CD14-positive monocyte (primary cell): ENCODE measurements around the gene NFKBIL1. TPM values are rescaled to one million over a fixed set of nuclear protein-coding genes. Genes with fewer than 3 reads are reported as not detected.

ENCODE experiments used
- DNase-seq, 3 donors: peaks; one replicate each; pipeline ENCODE4 v3.0.0-alpha.2; 2011 to 2022
- H2AFZ ChIP-seq: 2 replicates; pipeline ENCODE4 v1.6.0; 2012; ENCODE audit warnings: mild to moderate bottlenecking, low read depth, low read length, inconsistent platforms; ENCODE audit not compliant: insufficient read depth, poor library complexity, severe bottlenecking
- H3K27ac ChIP-seq, 2 donors: 1 replicate in 1 of 2; 2 replicates in 1 of 2; pipeline ENCODE4 v1.5.1; 2012 to 2013; ENCODE audit warnings: low read length in 2 of 2, control low read depth in 1 of 2, inconsistent platforms in 1 of 2, low read depth in 1 of 2, mild to moderate bottlenecking in 1 of 2
- H3K27me3 ChIP-seq, 2 donors: one replicate each; pipeline versions ENCODE4 v1.6.0 to v1.6.1; 2011 to 2013; ENCODE audit warnings: low read length in 2 of 2; ENCODE audit not compliant: control insufficient read depth in 2 of 2, insufficient read depth in 2 of 2
- H3K36me3 ChIP-seq, 2 donors: replicated peaks in 1 of 2; 1 replicate in 1 of 2; 2 replicates in 1 of 2; pipeline versions ENCODE4 v1.5.1 to v1.6.1; 2012 to 2013; ENCODE audit warnings: low read length in 2 of 2, control low read depth in 1 of 2, inconsistent platforms in 1 of 2, mild to moderate bottlenecking in 1 of 2; ENCODE audit not compliant: insufficient read depth in 2 of 2, control insufficient read depth in 1 of 2
- H3K4me1 ChIP-seq, 2 donors: 1 replicate in 1 of 2; 2 replicates in 1 of 2; pipeline versions ENCODE4 v1.5.1 to v1.6.1; 2012 to 2013; ENCODE audit warnings: low read length in 2 of 2, control low read depth in 1 of 2, inconsistent platforms in 1 of 2, mild to moderate bottlenecking in 1 of 2, moderate library complexity in 1 of 2; ENCODE audit not compliant: insufficient read depth in 2 of 2, control insufficient read depth in 1 of 2
- H3K4me2 ChIP-seq: replicated peaks from 2 replicates; pipeline ENCODE3; 2012; ENCODE audit warnings: low read length, moderate library complexity, mild to moderate bottlenecking; ENCODE audit not compliant: poor library complexity, severe bottlenecking; ENCODE audit errors: extremely low read depth
- H3K4me3 ChIP-seq, 3 experiments: fragments of 200-600 bp in 1 of 3; sonication (generic) in 1 of 3; replicated peaks in 1 of 3; 1 replicate in 2 of 3; 2 replicates in 1 of 3; pipeline ENCODE4 v1.5.1; 2011 to 2013; ENCODE audit warnings: low read length in 3 of 3, mild to moderate bottlenecking in 3 of 3, control low read depth in 2 of 3, low read depth in 2 of 3, inconsistent platforms in 1 of 3, moderate library complexity in 1 of 3
- H3K79me2 ChIP-seq: 2 replicates; pipeline ENCODE4 v1.6.0; 2012; ENCODE audit warnings: mild to moderate bottlenecking, control low read depth, inconsistent platforms, low read length, moderate library complexity; ENCODE audit not compliant: insufficient read depth
- H3K9ac ChIP-seq: 2 replicates; pipeline ENCODE4 v1.6.0; 2017; ENCODE audit warnings: low read length, mild to moderate bottlenecking; ENCODE audit not compliant: insufficient read depth, poor library complexity, severe bottlenecking
- H3K9me3 ChIP-seq, 2 donors: replicated peaks in 1 of 2; 1 replicate in 1 of 2; 2 replicates in 1 of 2; pipeline versions ENCODE4 v1.5.1 to v1.6.1; 2012 to 2013; ENCODE audit warnings: low read length in 2 of 2, control low read depth in 1 of 2; ENCODE audit not compliant: control insufficient read depth in 1 of 2, insufficient read depth in 1 of 2
- H4K20me1 ChIP-seq: 2 replicates; pipeline ENCODE4 v1.6.0; 2012; ENCODE audit warnings: mild to moderate bottlenecking, low read length, control low read depth, moderate library complexity; ENCODE audit not compliant: insufficient read depth
- H3K27ac Mint-ChIP-seq, 7 donors: one replicate each; pipeline ENCODE4 v1.8.0; 2020; ENCODE audit warnings: mild to moderate bottlenecking in 7 of 7, mixed read lengths in 7 of 7, moderate library complexity in 6 of 7, inconsistent platforms in 2 of 7
- H3K27me3 Mint-ChIP-seq, 3 donors: one replicate each; pipeline ENCODE4 v1.8.0; 2021 to 2022; ENCODE audit warnings: low read depth in 3 of 3, mild to moderate bottlenecking in 3 of 3, mixed read lengths in 3 of 3, moderate library complexity in 3 of 3, inconsistent platforms in 1 of 3
- H3K36me3 Mint-ChIP-seq, 2 donors: one replicate each; pipeline ENCODE4 v1.8.0; 2020; ENCODE audit warnings: mixed read lengths in 2 of 2, inconsistent platforms in 1 of 2, mild to moderate bottlenecking in 1 of 2
- H3K4me1 Mint-ChIP-seq: one replicate; pipeline ENCODE4 v1.8.0; 2020; ENCODE audit warnings: mild to moderate bottlenecking, mixed read lengths
- H3K4me3 Mint-ChIP-seq, 2 donors: one replicate each; pipeline ENCODE4 v1.8.0; 2020; ENCODE audit warnings: mild to moderate bottlenecking in 2 of 2, mixed read lengths in 2 of 2, moderate library complexity in 1 of 2
- H3K9me3 Mint-ChIP-seq, 7 donors: one replicate each; pipeline ENCODE4 v1.8.0; 2020 to 2022; ENCODE audit warnings: mixed read lengths in 7 of 7, mild to moderate bottlenecking in 6 of 7, moderate library complexity in 6 of 7, inconsistent platforms in 2 of 7
- CTCF ChIP-seq: fragments of 200-600 bp; IDR thresholded peaks from one replicate; pipeline ENCODE4 v1.8.0; 2022; ENCODE audit warnings: antibody characterized with exemption, mild to moderate bottlenecking
- WGBS: methylation state at CpG from one replicate; pipeline ENCODE4 v1.1.5; 2013; ENCODE audit warnings: missing lambda C conversion rate; ENCODE audit not compliant: insufficient coverage; 5-methylcytosine and 5-hydroxymethylcytosine counted together
- intact Hi-C, 2 donors: fragments of 100-400 bp; cut with micrococcal nuclease; formaldehyde crosslinking; loops; one replicate each; pipeline versions ENCODE4 v1.15.0 to v1.15.1; 2023
- polyA plus RNA-seq, 3 donors: library from polyadenylated mRNA; depleted of rRNA in 1 of 3; unstranded in 2 of 3; stranded (reverse) in 1 of 3; fragments of 300-500 nt in 2 of 3; fragments of >200 nt in 1 of 3; fragmentation: Illumina TruSeq in 2 of 3; gene quantifications; 1 replicate in 2 of 3; 2 replicates in 1 of 3; pipeline ENCODE4 v1.2.3, GENCODE V29; 2012 to 2021

Gene NFKBIL1
- polyA plus RNA-seq, 3 donors, result 7.7 to 10.3 (median 8.0) TPM

DNA sequence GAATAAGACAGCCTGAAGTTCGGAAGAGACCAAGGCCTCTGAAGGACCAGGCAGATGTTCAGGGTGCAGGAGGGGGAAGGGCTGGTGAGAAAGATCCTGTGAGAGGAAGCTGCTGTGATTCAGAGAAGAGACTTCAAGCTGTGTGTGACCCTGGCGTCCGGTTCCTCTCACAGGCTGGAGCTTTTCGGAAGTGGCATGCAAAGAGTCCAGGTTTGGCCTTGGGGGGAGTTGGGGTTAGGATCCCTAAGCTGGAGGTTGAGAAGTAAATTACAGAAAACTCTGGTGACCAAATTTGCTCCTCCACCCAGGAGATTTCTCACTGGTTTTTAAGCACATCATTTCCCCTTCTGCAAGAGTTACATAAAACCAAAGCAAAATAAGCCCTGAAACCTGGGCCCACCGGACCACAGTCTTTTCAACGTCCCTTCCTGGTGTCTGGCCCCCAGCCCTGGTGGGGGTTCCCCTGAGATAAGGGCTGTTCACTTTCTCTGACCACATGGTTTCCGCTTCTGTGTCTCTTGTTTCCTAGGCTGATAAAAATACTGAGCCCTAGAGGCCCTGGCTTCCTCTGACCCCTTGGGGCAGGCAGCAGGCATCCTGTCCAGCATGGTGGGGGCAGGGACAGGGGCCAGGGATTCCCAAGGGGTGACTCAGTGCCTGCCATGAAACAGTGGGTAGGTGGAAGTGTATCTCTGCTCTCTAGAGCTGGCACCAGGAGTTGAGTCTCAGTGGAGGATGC lies 12.7 kb downstream of the NFKBIL1 start:
- Mint-ChIP-seq H3K27ac (peak overlapping the region; percentile 91 to 98 (median 94)), H3K27me3 (peaks cover 0 to 4% (median 0%) of the 10 kb centered on the region in 3 donors), H3K36me3 (peaks cover 15 to 26% of the 10 kb centered on the region in 2 donors), H3K4me3 (peak overlapping the region; percentile 79 to 81), H3K9me3 (no peaks in the 10 kb centered on the region), H3K4me1 (peaks cover 84% of the 10 kb centered on the region)
- peak; percentile 94 to 97 (median 95) for DNase-seq
- Histone ChIP-seq H3K27ac (peak overlapping the region; percentile 96 to 98), H3K4me1 (peaks cover 84 to 85% of the 10 kb centered on the region in 2 donors), H3K79me2 (peaks cover 15% of the 10 kb centered on the region), H3K9ac (peak overlapping the region; percentile 75), H3K4me3 (peak overlapping the region in 2 of 3 experiments; percentile 4 to 66), H3K36me3 (no peaks in the 10 kb centered on the region), H4K20me1 (no peaks in the 10 kb centered on the region), H2AFZ (no peak overlapping the region), H3K9me3 (no peaks in the 10 kb centered on the region), H3K4me2 (peak overlapping the region; percentile 78), H3K27me3 (no peaks in the 10 kb centered on the region)
- intact Hi-C loops, result loop anchor here in 1 of 2 donors (1.0 to 2.0 kb wide), 2 partner anchors 8 to 27 kb away; partner anchors contain the start of gene LST1
- 0% methylated on average over 4 of the region's 7 CpGs for WGBS
- no peak for TF ChIP-seq CTCF

DNA sequence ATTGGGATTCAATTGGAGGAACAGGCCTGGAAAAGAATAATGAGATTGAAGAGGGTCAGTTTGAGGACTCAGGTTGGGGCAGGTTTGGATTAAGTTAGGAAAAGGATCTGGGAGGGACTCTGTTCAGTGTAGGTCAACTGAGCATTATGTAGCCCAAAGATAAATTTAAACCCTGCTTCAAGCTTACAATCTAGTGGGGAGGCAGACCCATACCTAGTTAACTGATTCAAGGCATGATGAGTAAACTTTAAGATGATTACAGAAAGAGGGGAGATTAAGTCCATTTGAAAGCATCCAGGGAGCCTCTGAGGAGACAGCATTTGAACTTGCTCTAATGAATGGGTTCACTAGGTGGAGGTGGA lies 13.3 kb downstream of the NFKBIL1 start:
- peak overlapping the region; percentile 75 for H3K9ac ChIP-seq
- Mint-ChIP-seq H3K27ac (peak overlapping the region; percentile 91 to 98 (median 94)), H3K4me3 (peak overlapping the region; percentile 79 to 81), H3K4me1 (peaks cover 87% of the 10 kb centered on the region), H3K9me3 (no peaks in the 10 kb centered on the region), H3K27me3 (peaks cover 0 to 4% (median 0%) of the 10 kb centered on the region in 3 donors), H3K36me3 (peaks cover 18 to 26% of the 10 kb centered on the region in 2 donors)
- no peaks in the 10 kb centered on the region for H3K36me3 ChIP-seq
- no peak overlapping the region for H2AFZ ChIP-seq
- peak overlapping the region; percentile 78 for H3K4me2 ChIP-seq
- intact Hi-C loops, result loop anchor here in 1 of 2 donors (1.0 kb wide), 1 partner anchor 8 kb away; no protein-coding TSS in a partner anchor
- peaks cover 84 to 85% of the 10 kb centered on the region in 2 donors for H3K4me1 ChIP-seq
- H3K27ac ChIP-seq, result peak overlapping the region; percentile 96 to 98
- no peaks in the 10 kb centered on the region for H4K20me1 ChIP-seq
- DNase-seq, result no peak
- no peaks in the 10 kb centered on the region for H3K27me3 ChIP-seq
- TF ChIP-seq CTCF, result no peak
- peak overlapping the region in 2 of 3 experiments; percentile 4 to 66 for H3K4me3 ChIP-seq
- no peaks in the 10 kb centered on the region for H3K9me3 ChIP-seq
- H3K79me2 ChIP-seq, result peaks cover 15% of the 10 kb centered on the region
